Uterus (tissue), 4 donors: ENCODE data around the gene OR10A5. TPM values are rescaled to one million over a fixed set of nuclear protein-coding genes. Genes with fewer than 3 reads are reported as not detected.

Experiments
- DNase-seq, 2 donors: peaks; one replicate each; pipeline ENCODE4 v3.0.0-alpha.2; 2019 to 2020
- H3K27ac ChIP-seq, 2 donors: fragments of 200-600 bp; sonication (generic); 1 replicate in 1 of 2; 2 replicates in 1 of 2; pipeline ENCODE4 v1.5.1; 2016 to 2018
- H3K27me3 ChIP-seq, 2 donors: fragments of 200-600 bp; sonication (generic); one replicate each; pipeline ENCODE4 v1.5.1; 2018 to 2019; ENCODE audit warnings: control low read depth in 1 of 2
- H3K36me3 ChIP-seq, 2 donors: fragments of 200-600 bp; sonication (generic); one replicate each; pipeline ENCODE4 v1.5.1; 2019; ENCODE audit warnings: control low read depth in 1 of 2
- H3K4me1 ChIP-seq, 2 donors: fragments of 200-600 bp; sonication (generic); one replicate each; pipeline ENCODE4 v1.5.1; 2018 to 2019; ENCODE audit warnings: control low read depth in 1 of 2
- H3K4me3 ChIP-seq, 2 donors: fragments of 200-600 bp; sonication (generic); 1 replicate in 1 of 2; 2 replicates in 1 of 2; pipeline ENCODE4 v1.5.1; 2018 to 2019; ENCODE audit warnings: mild to moderate bottlenecking in 1 of 2
- H3K9me3 ChIP-seq, 2 donors: fragments of 200-600 bp; sonication (generic); one replicate each; pipeline ENCODE4 v1.5.1; 2019; ENCODE audit warnings: control low read depth in 1 of 2
- POLR2A ChIP-seq, 2 donors: fragments of 450-650 bp; IDR thresholded peaks; one replicate each; pipeline ENCODE4 v1.6.1; 2016; ENCODE audit warnings: antibody characterized with exemption in 2 of 2, mild to moderate bottlenecking in 1 of 2, moderate library complexity in 1 of 2
- intact Hi-C: fragments of 100-400 bp; cut with DNase I; formaldehyde crosslinking; loops from one replicate; pipeline ENCODE4 v1.15.1; 2023; ENCODE audit warnings: low total_unique reads
- total RNA-seq, 4 donors: library from RNA; depleted of rRNA in 3 of 4; stranded (reverse); fragments of >200 nt in 3 of 4; gene quantifications; one replicate each; pipeline versions ENCODE4 v1.1.0 to v1.2.4, GENCODE V29; 2014 to 2023
- TF ChIP-seq, protein P1 (sequence below), 4 experiments: fragments of 200-600 bp in 2 of 4; fragments of 450-650 bp in 2 of 4; sonication (generic) in 2 of 4; IDR thresholded peaks; one replicate each; pipeline ENCODE4 v1.5.1; 2016 to 2019; ENCODE audit warnings: antibody characterized with exemption in 4 of 4, mild to moderate bottlenecking in 2 of 4, moderate library complexity in 1 of 4
- donor health status: DM: yes; HTN: yes; CAD: no.

OR10A5 gene
- total RNA-seq, 4 donors from 2014 or later: not detected

DNA sequence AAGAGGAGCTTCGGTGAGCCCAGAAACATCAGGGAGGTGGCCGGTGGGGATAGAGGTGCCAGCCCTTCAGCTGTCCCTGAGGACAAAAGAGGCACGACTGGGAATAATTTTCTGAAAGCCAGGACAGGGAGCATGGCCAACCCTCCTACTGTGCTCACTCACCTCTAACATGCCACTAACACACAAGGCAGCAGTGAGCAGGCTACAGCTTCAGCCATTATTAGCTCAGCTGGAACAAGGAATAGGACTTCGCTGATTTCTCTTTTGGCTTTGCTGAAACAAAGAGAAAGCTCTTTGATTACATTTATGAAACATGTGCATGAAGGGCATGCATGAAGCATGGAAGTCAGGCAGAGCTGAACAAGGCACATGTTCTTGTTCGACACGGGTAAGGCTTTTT is 12.1 kb upstream of the OR10A5 start:
- Histone ChIP-seq H3K36me3 (no peaks in the 10 kb centered on the region), H3K4me1 (no peaks in the 10 kb centered on the region), H3K4me3 (no peak overlapping the region), H3K9me3 (no peaks in the 10 kb centered on the region), H3K27me3 (no peaks in the 10 kb centered on the region), H3K27ac (no peak overlapping the region)
- no peak for DNase-seq
- TF ChIP-seq POLR2A (IDR thresholded peaks at IDR 0.05): no peak
- TF ChIP-seq, protein P1, sequence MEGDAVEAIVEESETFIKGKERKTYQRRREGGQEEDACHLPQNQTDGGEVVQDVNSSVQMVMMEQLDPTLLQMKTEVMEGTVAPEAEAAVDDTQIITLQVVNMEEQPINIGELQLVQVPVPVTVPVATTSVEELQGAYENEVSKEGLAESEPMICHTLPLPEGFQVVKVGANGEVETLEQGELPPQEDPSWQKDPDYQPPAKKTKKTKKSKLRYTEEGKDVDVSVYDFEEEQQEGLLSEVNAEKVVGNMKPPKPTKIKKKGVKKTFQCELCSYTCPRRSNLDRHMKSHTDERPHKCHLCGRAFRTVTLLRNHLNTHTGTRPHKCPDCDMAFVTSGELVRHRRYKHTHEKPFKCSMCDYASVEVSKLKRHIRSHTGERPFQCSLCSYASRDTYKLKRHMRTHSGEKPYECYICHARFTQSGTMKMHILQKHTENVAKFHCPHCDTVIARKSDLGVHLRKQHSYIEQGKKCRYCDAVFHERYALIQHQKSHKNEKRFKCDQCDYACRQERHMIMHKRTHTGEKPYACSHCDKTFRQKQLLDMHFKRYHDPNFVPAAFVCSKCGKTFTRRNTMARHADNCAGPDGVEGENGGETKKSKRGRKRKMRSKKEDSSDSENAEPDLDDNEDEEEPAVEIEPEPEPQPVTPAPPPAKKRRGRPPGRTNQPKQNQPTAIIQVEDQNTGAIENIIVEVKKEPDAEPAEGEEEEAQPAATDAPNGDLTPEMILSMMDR (IDR thresholded peaks at IDR 0.05): no peak
- intact Hi-C loops: no loop called here

DNA sequence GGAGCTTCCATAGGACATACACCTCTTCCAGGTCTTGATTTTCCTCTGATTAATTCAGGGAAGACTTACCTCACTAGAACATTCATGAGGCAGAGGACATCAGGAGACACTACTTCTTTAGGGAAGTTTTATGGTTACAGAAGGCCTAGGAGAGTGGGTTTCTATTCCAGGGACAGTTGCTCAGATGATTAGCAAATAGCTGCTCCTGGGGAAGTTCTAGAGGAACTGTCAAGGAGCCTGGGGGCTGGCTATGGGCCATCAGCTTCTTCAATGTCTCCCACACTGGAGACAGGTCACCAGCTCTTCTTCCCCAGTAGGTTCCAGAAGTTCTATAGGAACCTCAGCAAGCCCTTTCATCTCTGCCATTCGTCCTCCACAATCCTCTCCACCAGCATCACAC is 11.5 kb upstream of the OR10A5 start:
- Histone ChIP-seq H3K4me3 (no peak overlapping the region), H3K27ac (no peak overlapping the region), H3K36me3 (no peaks in the 10 kb centered on the region), H3K4me1 (no peaks in the 10 kb centered on the region), H3K9me3 (no peaks in the 10 kb centered on the region), H3K27me3 (no peaks in the 10 kb centered on the region)
- intact Hi-C loops: no loop called here
- TF ChIP-seq POLR2A (IDR thresholded peaks at IDR 0.05): no peak
- TF ChIP-seq, protein P1 (IDR thresholded peaks at IDR 0.05): no peak
- DNase-seq: no peak

GRCh38 chr11:6841694-6842093 is 3.8 kb upstream of the OR10A5 start:
- Histone ChIP-seq H3K36me3 (no peaks in the 10 kb centered on the region), H3K4me3 (no peak overlapping the region), H3K27me3 (no peaks in the 10 kb centered on the region), H3K27ac (no peak overlapping the region), H3K9me3 (no peaks in the 10 kb centered on the region), H3K4me1 (no peaks in the 10 kb centered on the region)
- no peak for DNase-seq
- intact Hi-C loops: no loop called here
- TF ChIP-seq, protein P1 (IDR thresholded peaks at IDR 0.05): no peak
- no peak for TF ChIP-seq POLR2A (IDR thresholded peaks at IDR 0.05)

DNA sequence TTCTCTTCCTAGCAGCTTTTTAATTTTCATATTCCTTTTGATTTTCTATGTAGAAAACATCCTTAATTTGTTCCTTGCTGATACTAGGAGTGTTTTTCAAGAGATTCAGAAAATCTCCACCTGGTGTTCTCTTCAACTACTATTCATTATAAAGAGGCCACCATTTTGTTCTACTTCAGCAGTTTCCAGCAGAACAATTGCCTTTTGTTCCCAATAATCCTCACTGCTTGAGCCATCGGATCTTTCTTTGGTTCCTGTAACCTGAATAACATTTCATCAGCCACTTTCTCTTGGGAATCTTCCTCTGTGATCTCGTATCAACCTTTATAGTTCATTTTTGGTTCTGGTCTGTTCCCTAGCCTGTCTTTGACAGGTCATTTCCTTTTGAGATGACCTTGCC is 1.8 kb upstream of the OR10A5 start:
- DNase-seq: no peak
- no peak for TF ChIP-seq POLR2A (IDR thresholded peaks at IDR 0.05)
- TF ChIP-seq, protein P1 (IDR thresholded peaks at IDR 0.05): no peak
- Histone ChIP-seq H3K9me3 (no peaks in the 10 kb centered on the region), H3K27me3 (no peaks in the 10 kb centered on the region), H3K36me3 (no peaks in the 10 kb centered on the region), H3K4me1 (no peaks in the 10 kb centered on the region), H3K27ac (no peak overlapping the region), H3K4me3 (no peak overlapping the region)
- intact Hi-C loops: no loop called here

DNA sequence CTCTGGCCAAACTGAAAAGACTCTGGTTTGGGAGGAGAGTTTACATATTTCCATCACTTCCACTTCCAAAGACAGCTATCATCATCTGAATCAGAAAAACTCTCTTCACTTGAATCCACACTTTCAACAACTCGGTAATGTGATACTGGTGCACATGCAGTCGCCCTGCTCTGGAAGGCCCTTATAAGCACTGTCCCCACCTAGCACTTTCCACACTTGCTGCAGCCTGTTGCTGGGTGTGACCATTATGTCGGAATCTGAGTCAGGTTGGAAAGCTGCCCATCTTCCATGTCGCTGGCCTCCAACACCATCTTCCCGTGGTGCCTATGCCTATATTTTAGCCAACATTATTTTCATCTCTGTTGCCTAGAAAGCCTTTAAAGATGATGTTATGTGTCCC is 1.1 kb upstream of the OR10A5 start:
- DNase-seq: no peak
- TF ChIP-seq, protein P1 (IDR thresholded peaks at IDR 0.05): no peak
- TF ChIP-seq POLR2A (IDR thresholded peaks at IDR 0.05): no peak
- H3K4me1 ChIP-seq: no peaks in the 10 kb centered on the region
- no peak overlapping the region for H3K4me3 ChIP-seq
- no peaks in the 10 kb centered on the region for H3K36me3 ChIP-seq
- H3K9me3 ChIP-seq: no peaks in the 10 kb centered on the region
- intact Hi-C loops: no loop called here
- H3K27ac ChIP-seq: no peak overlapping the region
- no peaks in the 10 kb centered on the region for H3K27me3 ChIP-seq
